Mesangial cell (primary cell): ENCODE results near the gene ADH1B. TPM values are rescaled to one million over a fixed set of nuclear protein-coding genes. Genes with fewer than 3 reads are reported as not detected.

ENCODE experiments used
- total RNA-seq: library from RNA; depleted of rRNA; stranded (reverse); fragments of >200 nt; gene quantifications from 2 replicates; pipeline ENCODE4 v1.2.3, GENCODE V29; 2015

ADH1B gene
- not detected in 2 replicates for total RNA-seq

GRCh38 chr4:99321241-99322191 is at the start of gene ADH1B:
Gene ADH1B, minus strand, starts transcription at chr4:99321401. Its CDS starts 70 bp downstream, at chr4:99321331.

GRCh38 chr4:99352602-99353537 is 31.7 kb upstream of the ADH1B start, which contains the start of gene ADH1C:
Gene ADH1C, minus strand, starts transcription at chr4:99352746. Its CDS starts 71 bp downstream, at chr4:99352675.

GRCh38 chr4:99290848-99291786 is 30.1 kb downstream of the ADH1B start, which contains the start of gene ADH1A:
Gene ADH1A, minus strand, starts transcription at chr4:99290985. Its CDS starts 71 bp downstream, at chr4:99290914.

Other genes starting within 250 kb of the ADH1B start
- 82.4 and 91.6 TPM in 2 replicates for gene ADH5, start 232.6 kb downstream of the ADH1B start, total RNA-seq
- not detected in 2 replicates for gene ADH4, start 177.1 kb downstream of the ADH1B start, total RNA-seq
- gene ADH6, start 102.2 kb downstream of the ADH1B start, total RNA-seq: 0.13 TPM in 1 of 2 replicates, not detected in the other
- not detected in 2 replicates for gene ADH1A, start 30.4 kb downstream of the ADH1B start, total RNA-seq
- gene ADH1C, start 31.3 kb upstream of the ADH1B start, total RNA-seq: not detected in 2 replicates
- not detected in 2 replicates for gene ADH7, start 113.9 kb upstream of the ADH1B start, total RNA-seq
- not detected in 2 replicates for gene C4orf17, start 189.6 kb upstream of the ADH1B start, total RNA-seq
- gene TRMT10A, start 242.6 kb upstream of the ADH1B start, total RNA-seq: 1.9 and 3.6 TPM in 2 replicates